Neural cell (in vitro differentiated cells): ENCODE results near the gene ACBD6.

Experiments used
- EP300 ChIP-seq: fragments of 450-650 bp; conservative IDR thresholded peaks from 2 replicates; pipeline ENCODE4 v1.6.1; 2014; ENCODE audit warnings: antibody characterized with exemption, mild to moderate bottlenecking, moderate library complexity; ENCODE audit not compliant: poor library complexity, severe bottlenecking
- EZH2 ChIP-seq: fragments of 200-600, 300-800 bp; shearing (Covaris generic), sonication (generic); IDR thresholded peaks from 2 replicates; pipeline ENCODE4 v1.6.1; 2014; ENCODE audit warnings: antibody characterized with exemption, low read length, borderline replicate concordance, mild to moderate bottlenecking; ENCODE audit not compliant: insufficient read depth, poor library complexity, severe bottlenecking
- POLR2AphosphoS5 ChIP-seq: IDR thresholded peaks from 2 replicates; pipeline ENCODE4 v1.6.1; 2012
- RAD21 ChIP-seq: fragments of 450-650 bp; conservative IDR thresholded peaks from 2 replicates; pipeline ENCODE4 v1.6.1; 2014; ENCODE audit warnings: antibody characterized with exemption, mild to moderate bottlenecking, moderate library complexity
- SMC3 ChIP-seq: fragments of 450-650 bp; conservative IDR thresholded peaks from 2 replicates; pipeline ENCODE4 v1.6.1; 2014; ENCODE audit warnings: antibody characterized with exemption, mild to moderate bottlenecking, moderate library complexity; ENCODE audit not compliant: poor library complexity
- TF ChIP-seq, protein P1 (sequence below): fragments of 450-650 bp; IDR thresholded peaks from 2 replicates; pipeline ENCODE4 v1.5.1; 2014; ENCODE audit warnings: antibody characterized with exemption, mild to moderate bottlenecking, moderate library complexity; ENCODE audit not compliant: poor library complexity, severe bottlenecking
- TF ChIP-seq, protein P2 (sequence below): IDR thresholded peaks from 2 replicates; pipeline ENCODE4 v1.6.1; 2012; ENCODE audit warnings: borderline replicate concordance

DNA sequence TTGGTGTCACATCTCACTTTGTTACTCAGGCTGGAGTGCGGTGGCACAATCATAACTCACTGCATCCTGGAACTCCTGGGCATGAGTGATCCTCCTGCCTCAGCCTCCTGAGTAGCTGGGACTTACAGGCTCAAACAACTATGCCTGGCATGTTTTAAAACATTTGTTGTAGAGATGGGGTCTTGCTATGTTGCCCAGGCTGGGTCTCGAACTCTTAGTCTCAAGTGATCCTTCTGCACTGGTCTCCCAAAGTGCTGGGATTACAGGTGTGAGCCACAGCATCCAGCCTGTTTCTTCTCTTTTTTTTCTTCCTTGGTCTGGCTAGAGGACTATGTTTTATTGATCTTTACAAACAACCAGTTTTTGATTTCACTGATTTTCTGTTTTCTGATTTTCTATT, 207.7 kb downstream of the ACBD6 start:
- TF ChIP-seq, protein P1, sequence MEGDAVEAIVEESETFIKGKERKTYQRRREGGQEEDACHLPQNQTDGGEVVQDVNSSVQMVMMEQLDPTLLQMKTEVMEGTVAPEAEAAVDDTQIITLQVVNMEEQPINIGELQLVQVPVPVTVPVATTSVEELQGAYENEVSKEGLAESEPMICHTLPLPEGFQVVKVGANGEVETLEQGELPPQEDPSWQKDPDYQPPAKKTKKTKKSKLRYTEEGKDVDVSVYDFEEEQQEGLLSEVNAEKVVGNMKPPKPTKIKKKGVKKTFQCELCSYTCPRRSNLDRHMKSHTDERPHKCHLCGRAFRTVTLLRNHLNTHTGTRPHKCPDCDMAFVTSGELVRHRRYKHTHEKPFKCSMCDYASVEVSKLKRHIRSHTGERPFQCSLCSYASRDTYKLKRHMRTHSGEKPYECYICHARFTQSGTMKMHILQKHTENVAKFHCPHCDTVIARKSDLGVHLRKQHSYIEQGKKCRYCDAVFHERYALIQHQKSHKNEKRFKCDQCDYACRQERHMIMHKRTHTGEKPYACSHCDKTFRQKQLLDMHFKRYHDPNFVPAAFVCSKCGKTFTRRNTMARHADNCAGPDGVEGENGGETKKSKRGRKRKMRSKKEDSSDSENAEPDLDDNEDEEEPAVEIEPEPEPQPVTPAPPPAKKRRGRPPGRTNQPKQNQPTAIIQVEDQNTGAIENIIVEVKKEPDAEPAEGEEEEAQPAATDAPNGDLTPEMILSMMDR: no peak
- TF ChIP-seq, protein P2, sequence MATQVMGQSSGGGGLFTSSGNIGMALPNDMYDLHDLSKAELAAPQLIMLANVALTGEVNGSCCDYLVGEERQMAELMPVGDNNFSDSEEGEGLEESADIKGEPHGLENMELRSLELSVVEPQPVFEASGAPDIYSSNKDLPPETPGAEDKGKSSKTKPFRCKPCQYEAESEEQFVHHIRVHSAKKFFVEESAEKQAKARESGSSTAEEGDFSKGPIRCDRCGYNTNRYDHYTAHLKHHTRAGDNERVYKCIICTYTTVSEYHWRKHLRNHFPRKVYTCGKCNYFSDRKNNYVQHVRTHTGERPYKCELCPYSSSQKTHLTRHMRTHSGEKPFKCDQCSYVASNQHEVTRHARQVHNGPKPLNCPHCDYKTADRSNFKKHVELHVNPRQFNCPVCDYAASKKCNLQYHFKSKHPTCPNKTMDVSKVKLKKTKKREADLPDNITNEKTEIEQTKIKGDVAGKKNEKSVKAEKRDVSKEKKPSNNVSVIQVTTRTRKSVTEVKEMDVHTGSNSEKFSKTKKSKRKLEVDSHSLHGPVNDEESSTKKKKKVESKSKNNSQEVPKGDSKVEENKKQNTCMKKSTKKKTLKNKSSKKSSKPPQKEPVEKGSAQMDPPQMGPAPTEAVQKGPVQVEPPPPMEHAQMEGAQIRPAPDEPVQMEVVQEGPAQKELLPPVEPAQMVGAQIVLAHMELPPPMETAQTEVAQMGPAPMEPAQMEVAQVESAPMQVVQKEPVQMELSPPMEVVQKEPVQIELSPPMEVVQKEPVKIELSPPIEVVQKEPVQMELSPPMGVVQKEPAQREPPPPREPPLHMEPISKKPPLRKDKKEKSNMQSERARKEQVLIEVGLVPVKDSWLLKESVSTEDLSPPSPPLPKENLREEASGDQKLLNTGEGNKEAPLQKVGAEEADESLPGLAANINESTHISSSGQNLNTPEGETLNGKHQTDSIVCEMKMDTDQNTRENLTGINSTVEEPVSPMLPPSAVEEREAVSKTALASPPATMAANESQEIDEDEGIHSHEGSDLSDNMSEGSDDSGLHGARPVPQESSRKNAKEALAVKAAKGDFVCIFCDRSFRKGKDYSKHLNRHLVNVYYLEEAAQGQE: no peak
- TF ChIP-seq EP300 (no peak), EZH2 (no peak), POLR2AphosphoS5 (no peak), RAD21 (no peak), SMC3 (no peak)
